Adipose tissue (tissue), 3 donors: ENCODE measurements around the gene DLST. TPM values are rescaled to one million over a fixed set of nuclear protein-coding genes. Genes with fewer than 3 reads are reported as not detected.

Source experiments
- H3K27ac ChIP-seq: one replicate; pipeline ENCODE4 v1.5.1; 2013; ENCODE audit warnings: low read depth, low read length
- WGBS, 3 donors: extraction: QIAGEN DNeasy Blood & Tissue Kit; methylation state at CpG; one replicate each; pipeline ENCODE4 v1.1.7; 2013; 5-methylcytosine and 5-hydroxymethylcytosine counted together
- polyA plus RNA-seq, 3 donors: library from polyadenylated mRNA; stranded (reverse); fragments of 200-250 nt; gene quantifications; one replicate each; pipeline ENCODE4 v1.2.3, GENCODE V29; 2013
- donor health status: healthy with polysubstance abuse.
- donor health status: Bipolar disorder and iron deficiency.
- donor health status: healthy.

DLST gene
- polyA plus RNA-seq, 3 donors, result 42.7 to 112 (median 54.1) TPM

DNA sequence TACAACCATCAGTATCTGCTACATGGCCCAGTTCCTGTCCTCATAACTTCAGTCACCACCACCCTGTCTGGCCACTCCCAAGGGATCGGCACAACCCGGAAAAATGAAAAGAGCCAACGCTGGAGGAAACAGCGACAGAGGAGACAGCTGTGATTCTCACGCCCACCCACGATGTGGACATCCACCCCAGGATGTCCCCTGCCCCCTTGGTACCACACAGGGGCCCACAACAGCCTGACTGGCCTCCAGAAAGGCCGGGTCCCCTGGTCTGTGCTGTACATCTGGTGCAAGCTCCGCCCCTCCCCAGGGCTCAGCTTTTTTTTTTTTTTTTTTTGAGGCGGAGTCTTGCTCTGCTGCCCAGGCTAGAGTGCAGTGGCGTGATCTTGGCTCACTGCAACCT lies 28.8 kb downstream of the DLST start:
- H3K27ac ChIP-seq, result no peak overlapping the region
- 61 to 77% (median 75%) methylated on average over 8 to 10 of the region's 10 CpGs for WGBS, 3 donors

DNA sequence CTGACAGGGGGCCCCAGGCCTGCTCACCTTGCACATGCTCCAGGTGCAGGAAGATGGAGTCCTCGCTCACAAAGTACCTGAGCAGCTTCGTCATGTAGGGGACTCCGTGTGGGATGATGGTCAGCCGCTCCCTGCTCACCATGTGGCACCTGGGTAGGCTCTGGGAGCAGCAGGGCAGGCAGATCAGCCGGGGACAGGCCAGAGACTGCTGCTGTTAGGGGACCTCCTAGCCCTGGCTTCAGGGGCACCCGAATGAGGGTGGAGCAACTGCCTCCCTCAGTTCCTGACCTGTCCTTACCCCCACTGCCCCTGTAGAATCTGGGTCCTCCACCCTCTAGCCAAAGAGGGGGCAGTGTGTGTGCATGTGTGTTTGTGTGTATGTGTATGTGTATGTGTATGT lies 29.5 kb downstream of the DLST start:
- 90 to 96% (median 93%) methylated on average over 6 of the region's 6 CpGs for WGBS, 3 donors
- H3K27ac ChIP-seq, result no peak overlapping the region

DNA sequence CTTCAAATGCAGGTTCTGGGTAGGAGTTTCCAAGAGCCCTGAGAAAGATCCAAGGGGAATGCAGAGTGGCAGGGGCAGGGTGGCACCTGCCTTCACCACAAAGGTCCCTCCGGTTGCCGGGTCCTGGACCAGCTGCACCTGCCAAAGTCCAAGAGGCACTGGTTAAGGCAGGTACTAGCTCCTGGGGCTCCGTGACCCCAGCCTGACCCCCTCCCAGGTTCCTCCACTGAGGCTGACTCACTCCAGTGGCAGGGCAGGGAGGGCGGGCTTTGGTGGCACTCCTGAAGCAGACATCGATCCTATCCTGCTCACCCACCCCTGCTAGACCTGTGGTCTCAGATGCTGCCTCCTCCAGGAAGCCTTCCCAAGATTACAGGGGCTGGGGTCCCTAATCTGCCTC lies 30.0 kb downstream of the DLST start:
- H3K27ac ChIP-seq, result no peak overlapping the region
- 81 to 98% (median 92%) methylated on average over 5 of the region's 5 CpGs for WGBS, 3 donors

DNA sequence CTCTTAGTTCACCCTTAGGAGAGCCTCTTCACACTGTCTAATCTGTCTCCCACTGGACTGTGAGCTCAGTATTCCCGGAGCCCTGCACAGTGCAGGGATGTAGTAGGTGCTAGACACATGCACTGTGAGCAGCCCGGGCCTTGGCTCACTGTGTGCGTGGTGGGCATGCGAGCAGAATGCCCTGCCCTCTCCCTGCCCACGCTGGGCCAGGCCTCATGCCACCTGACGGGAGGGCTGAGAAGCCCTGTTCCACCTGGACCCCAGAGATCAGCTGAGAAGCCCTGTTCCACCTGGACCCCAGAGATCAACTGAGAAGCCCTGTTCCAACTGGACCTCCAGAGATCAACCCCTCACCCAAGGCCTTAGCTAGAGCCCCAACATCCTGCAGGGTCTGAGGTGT lies 30.4 kb downstream of the DLST start:
- H3K27ac ChIP-seq, result no peak overlapping the region
- WGBS, 3 donors, result 89 to 98% (median 92%) methylated on average over 6 of the region's 6 CpGs

DNA sequence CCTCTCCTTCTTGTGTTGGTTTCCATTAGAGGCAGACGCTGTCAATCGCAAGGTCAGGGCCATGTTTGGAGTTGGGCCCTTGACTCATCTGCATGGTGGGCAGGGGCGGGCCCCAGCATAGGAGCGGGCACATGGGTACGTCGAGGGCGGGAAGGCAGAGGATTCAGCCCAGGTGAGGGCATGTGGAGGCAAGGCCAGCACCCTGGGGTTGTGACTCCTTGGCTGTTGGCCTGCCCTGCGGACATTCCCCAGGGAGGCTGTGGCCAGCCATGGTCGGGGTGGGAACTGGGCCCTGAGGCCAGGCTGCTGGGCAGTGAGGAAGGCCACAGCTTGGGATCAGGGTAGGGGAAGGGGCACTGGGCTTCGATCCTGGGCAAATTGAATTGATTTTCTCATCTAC lies 31.1 kb downstream of the DLST start:
- no peak overlapping the region for H3K27ac ChIP-seq
- 87 to 94% (median 88%) methylated on average over 10 of the region's 10 CpGs for WGBS, 3 donors

GRCh38 chr14:74913393-74913910 lies 31.7 kb downstream of the DLST start:
- H3K27ac ChIP-seq, result no peak overlapping the region
- WGBS, 3 donors, result 68 to 72% (median 69%) methylated on average over 5 of the region's 5 CpGs

- WGBS, 3 donors, result 40 to 69% (median 47%) methylated on average over 6 of the region's 6 CpGs
These were observed 32.4 kb downstream of the DLST start for GRCh38 chr14:74913986-74914573.

GRCh38 chr14:74915426-74915825 lies 33.7 kb downstream of the DLST start:
- H3K27ac ChIP-seq, result no peak overlapping the region
- WGBS, 3 donors, result 57 to 79% (median 67%) methylated on average over 4 of the region's 4 CpGs

More at GRCh38 chr14:74913986-74914573, 32.4 kb downstream of the DLST start:
- no peak overlapping the region for H3K27ac ChIP-seq

DNA sequence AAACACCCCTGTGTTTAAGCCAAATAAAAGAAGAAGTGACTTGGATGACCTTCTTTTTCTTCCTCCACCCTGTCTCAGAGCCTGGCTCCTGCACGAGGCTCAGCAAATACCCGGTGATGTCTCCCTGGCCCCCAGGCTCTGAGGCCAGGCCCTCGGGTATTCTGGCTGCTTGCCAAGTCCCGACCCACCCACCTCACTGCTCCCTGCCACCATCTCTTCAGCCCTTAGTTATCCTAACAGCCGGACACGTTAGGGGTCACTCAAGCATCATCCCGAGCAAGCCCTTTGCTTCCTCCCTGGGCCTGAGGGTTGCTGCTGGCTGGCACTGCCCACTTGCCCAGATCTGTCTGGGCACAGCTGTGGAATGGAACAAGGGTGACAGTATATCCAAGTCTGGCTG lies 34.1 kb downstream of the DLST start:
- WGBS, 3 donors, result 45 to 55% (median 53%) methylated on average over 7 of the region's 7 CpGs
- H3K27ac ChIP-seq, result no peak overlapping the region

DNA sequence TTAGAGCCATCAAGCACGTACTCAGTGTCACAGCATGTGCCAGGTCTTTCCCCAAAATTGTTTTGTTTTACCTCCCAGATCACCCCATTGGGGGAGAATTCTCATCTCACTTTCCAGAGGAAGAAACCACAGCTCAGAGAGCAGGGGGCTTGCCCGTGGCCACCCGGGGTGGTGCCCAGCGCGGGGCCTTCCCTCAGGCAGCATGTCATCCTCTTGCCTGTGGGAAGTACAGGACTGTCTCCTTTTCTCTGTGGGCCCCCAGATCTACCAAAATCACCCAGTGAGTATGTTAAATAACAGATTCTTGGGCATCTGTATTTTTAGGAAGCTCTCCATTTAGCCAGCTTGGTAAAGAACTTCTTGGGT lies 35.4 kb downstream of the DLST start:
- 85 to 88% (median 88%) methylated on average over 5 of the region's 5 CpGs for WGBS, 3 donors
- no peak overlapping the region for H3K27ac ChIP-seq

DNA sequence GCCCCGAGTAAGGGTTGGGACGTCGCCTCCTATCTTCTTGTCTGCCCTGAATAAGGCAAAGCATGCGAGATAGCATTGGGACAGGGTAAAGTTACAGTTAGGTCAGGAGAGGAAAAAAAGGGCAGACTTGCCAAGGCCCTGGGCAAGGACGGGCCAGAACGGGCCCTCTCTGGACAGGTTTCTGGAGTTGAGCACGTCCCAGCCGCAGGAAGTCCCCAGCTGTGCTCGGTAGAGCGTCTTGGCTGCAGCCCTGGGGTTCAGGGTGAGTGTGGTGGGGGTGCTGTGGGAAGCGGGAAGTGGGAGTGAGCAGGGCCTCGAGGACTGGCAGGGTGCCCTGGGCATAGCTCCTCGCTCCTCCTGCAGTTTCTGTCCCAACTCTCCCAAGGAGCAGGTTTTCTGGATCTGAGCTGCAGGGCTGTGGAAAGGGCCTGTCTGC lies 35.9 kb downstream of the DLST start:
- no peak overlapping the region for H3K27ac ChIP-seq
- 35 to 73% (median 46%) methylated on average over 13 of the region's 13 CpGs for WGBS, 3 donors

GRCh38 chr14:74918380-74918779 lies 36.7 kb downstream of the DLST start:
- WGBS, 3 donors, result 92 to 98% (median 95%) methylated on average over 9 of the region's 9 CpGs
- H3K27ac ChIP-seq, result no peak overlapping the region

- 84 to 90% (median 85%) methylated on average over 19 to 22 of the region's 22 CpGs for WGBS, 3 donors
- H3K27ac ChIP-seq, result no peak overlapping the region
These were observed 37.9 kb downstream of the DLST start for GRCh38 chr14:74919421-74920165.

GRCh38 chr14:74920281-74920680 lies 38.6 kb downstream of the DLST start:
- 89 to 94% (median 94%) methylated on average over 4 of the region's 4 CpGs for WGBS, 3 donors
- H3K27ac ChIP-seq, result no peak overlapping the region

DNA sequence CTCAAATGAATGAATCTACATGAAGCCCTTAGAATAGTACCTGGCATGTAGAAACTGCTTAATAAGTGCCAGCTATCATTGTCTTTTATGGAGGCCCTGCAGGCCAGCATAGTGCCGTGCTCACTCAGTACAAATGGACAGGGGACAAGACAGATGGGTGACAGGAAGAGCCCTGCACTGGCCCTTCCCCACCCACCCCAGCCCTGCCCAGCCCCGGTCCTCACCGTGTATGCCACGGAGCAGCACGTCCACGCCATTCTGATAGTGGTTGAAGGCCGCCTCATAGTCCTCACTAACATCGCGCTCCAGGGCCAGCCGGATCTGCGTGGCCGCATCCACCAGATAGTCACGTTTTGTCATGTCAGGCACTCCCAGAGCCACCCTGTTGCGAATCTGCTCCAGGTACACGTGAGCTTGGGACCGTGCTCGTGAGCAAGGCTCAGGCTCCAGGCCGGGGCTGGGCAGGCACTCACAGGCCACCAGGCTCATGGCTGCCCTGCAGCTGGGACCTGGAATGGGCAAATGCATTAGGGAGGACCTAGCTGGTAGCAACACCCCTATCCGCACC lies 39.4 kb downstream of the DLST start:
- 89 to 94% (median 91%) methylated on average over 19 of the region's 19 CpGs for WGBS, 3 donors
- H3K27ac ChIP-seq, result no peak overlapping the region

GRCh38 chr14:74921987-74922751 lies 40.5 kb downstream of the DLST start:
- no peak overlapping the region for H3K27ac ChIP-seq
- 69 to 85% (median 83%) methylated on average over 19 of the region's 19 CpGs for WGBS, 3 donors

- H3K27ac ChIP-seq, result no peak within 1 kb of the TSS
- 6 to 11% (median 9%) methylated on average over 42 to 51 of the region's 51 CpGs for WGBS, 3 donors
These were observed 41.2 kb downstream of the DLST start, which contains the start of gene RPS6KL1 for GRCh38 chr14:74922752-74923401. Gene RPS6KL1, minus strand, starts transcription at chr14:74923260. Its CDS starts 1,719 bp downstream, at chr14:74921541.

DNA sequence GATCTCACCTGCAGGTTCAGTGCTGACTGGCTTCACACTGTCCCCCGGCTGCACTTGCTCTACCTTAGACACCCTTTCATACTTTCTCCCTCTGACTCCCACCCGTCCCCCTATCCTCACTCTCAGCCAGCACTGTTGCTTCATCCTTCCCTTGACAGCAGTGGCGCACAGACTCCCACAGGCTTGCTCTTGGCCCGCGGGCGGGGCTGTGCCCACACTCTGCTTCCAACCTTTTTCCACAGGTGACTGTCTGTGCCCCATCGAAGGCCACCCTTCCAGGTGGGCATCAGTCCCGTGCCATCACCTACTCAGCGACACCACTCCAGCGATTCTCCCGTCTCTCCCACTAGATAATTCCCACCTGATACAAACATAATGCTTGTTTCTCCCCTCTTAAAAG lies 42.3 kb downstream of the DLST start:
- WGBS, 3 donors, result 85 to 90% (median 88%) methylated on average over 11 of the region's 11 CpGs
- no peak overlapping the region for H3K27ac ChIP-seq
